MM.1S (cell line): ENCODE measurements around the gene KIAA1549.

Experiments used
- DNase-seq: peaks from one replicate; pipeline ENCODE4 v3.0.0-alpha.2; 2015
- H2AFZ ChIP-seq: fragments of 300-600 bp; sonication (generic); 2 replicates; pipeline ENCODE4 v1.6.0; 2016; ENCODE audit warnings: antibody characterized with exemption, low read length
- H3F3A ChIP-seq: fragments of 300-600 bp; sonication (generic); 2 replicates; pipeline ENCODE4 v1.6.1; 2016; ENCODE audit warnings: mild to moderate bottlenecking, antibody characterized with exemption, low read length, moderate library complexity, mixed read lengths; ENCODE audit not compliant: insufficient read depth
- H3K27ac ChIP-seq: fragments of 300-600 bp; sonication (generic); 2 replicates; pipeline ENCODE4 v1.5.1; 2016; ENCODE audit warnings: mild to moderate bottlenecking, low read length
- H3K27me3 ChIP-seq: fragments of 300-600 bp; sonication (generic); replicated peaks from 2 replicates; pipeline ENCODE4 v1.6.0; 2016; ENCODE audit warnings: low read length; ENCODE audit not compliant: insufficient read depth
- H3K36me3 ChIP-seq: fragments of 300-600 bp; sonication (generic); replicated peaks from 2 replicates; pipeline ENCODE4 v1.6.1; 2016; ENCODE audit warnings: mild to moderate bottlenecking, low read length, mixed read lengths; ENCODE audit not compliant: insufficient read depth
- H3K4me1 ChIP-seq: fragments of 300-600 bp; sonication (generic); 2 replicates; pipeline ENCODE4 v1.6.1; 2016; ENCODE audit warnings: low read length, mixed read lengths
- H3K4me2 ChIP-seq: fragments of 300-600 bp; sonication (generic); 2 replicates; pipeline ENCODE4 v1.6.0; 2016; ENCODE audit warnings: low read depth, low read length
- H3K4me3 ChIP-seq: fragments of 300-600 bp; sonication (generic); 2 replicates; pipeline ENCODE4 v1.5.1; 2016; ENCODE audit warnings: low read length, mixed read lengths
- H3K79me2 ChIP-seq: fragments of 300-600 bp; sonication (generic); 2 replicates; pipeline ENCODE4 v1.6.1; 2016; ENCODE audit warnings: mixed run types, low read length, mixed read lengths
- H3K9ac ChIP-seq: fragments of 300-600 bp; sonication (generic); 2 replicates; pipeline ENCODE4 v1.6.1; 2016; ENCODE audit warnings: low read length, mixed read lengths
- H3K9me2 ChIP-seq: fragments of 300-600 bp; sonication (generic); replicated peaks from 2 replicates; pipeline ENCODE4 v1.6.1; 2016; ENCODE audit warnings: mild to moderate bottlenecking, low read length, mixed read lengths; ENCODE audit not compliant: insufficient read depth
- H3K9me3 ChIP-seq: fragments of 300-600 bp; sonication (generic); replicated peaks from 2 replicates; pipeline ENCODE4 v1.6.1; 2016; ENCODE audit warnings: mild to moderate bottlenecking, low read length, mixed read lengths; ENCODE audit not compliant: insufficient read depth
- H4K20me1 ChIP-seq: fragments of 300-600 bp; sonication (generic); 2 replicates; pipeline ENCODE4 v1.6.1; 2016; ENCODE audit warnings: mild to moderate bottlenecking, low read length, moderate library complexity, mixed read lengths; ENCODE audit not compliant: insufficient read depth
- CTCF ChIP-seq: fragments of 300-600 bp; sonication (generic); IDR thresholded peaks from 2 replicates; pipeline ENCODE4 v1.5.1; 2016; ENCODE audit warnings: antibody characterized with exemption, low read length, mixed read lengths
- EZH2 ChIP-seq: fragments of 300-600 bp; sonication (generic); optimal IDR thresholded peaks from 2 replicates; pipeline ENCODE3; 2017; ENCODE audit warnings: low read depth, mild to moderate bottlenecking, antibody characterized with exemption, low read length, mixed read lengths
- EZH2phosphoT487 ChIP-seq: fragments of 300-600 bp; sonication (generic); IDR thresholded peaks from 2 replicates; pipeline ENCODE4 v1.6.1; 2018; ENCODE audit warnings: antibody characterized with exemption, low read length

The KIAA1549 gene

GRCh38 chr7:138951953-138952352, 29.2 kb downstream of the KIAA1549 start:
- H3F3A ChIP-seq: no peaks in the 10 kb centered on the region
- H3K4me2 ChIP-seq: no peak overlapping the region
- H2AFZ ChIP-seq: no peak overlapping the region
- no peaks in the 10 kb centered on the region for H3K27me3 ChIP-seq
- no peak overlapping the region for H3K9ac ChIP-seq
- DNase-seq: no peak
- no peaks in the 10 kb centered on the region for H4K20me1 ChIP-seq
- H3K4me1 ChIP-seq: no peaks in the 10 kb centered on the region
- no peak overlapping the region for H3K4me3 ChIP-seq
- H3K9me3 ChIP-seq: no peaks in the 10 kb centered on the region
- no peak for TF ChIP-seq EZH2
- no peak for TF ChIP-seq CTCF
- no peak for TF ChIP-seq EZH2phosphoT487
- no peaks in the 10 kb centered on the region for H3K79me2 ChIP-seq
- H3K9me2 ChIP-seq: no peaks in the 10 kb centered on the region
- H3K27ac ChIP-seq: no peak overlapping the region
- H3K36me3 ChIP-seq: no peaks in the 10 kb centered on the region

GRCh38 chr7:138949421-138950088, 31.6 kb downstream of the KIAA1549 start:
- Histone ChIP-seq H3K4me3 (no peak overlapping the region), H3K4me2 (no peak overlapping the region), H3K9me3 (no peaks in the 10 kb centered on the region), H3K27me3 (no peaks in the 10 kb centered on the region), H3K36me3 (no peaks in the 10 kb centered on the region), H4K20me1 (no peaks in the 10 kb centered on the region), H2AFZ (no peak overlapping the region), H3K4me1 (no peaks in the 10 kb centered on the region), H3K9ac (no peak overlapping the region), H3K79me2 (no peaks in the 10 kb centered on the region), H3F3A (no peaks in the 10 kb centered on the region), H3K9me2 (no peaks in the 10 kb centered on the region), H3K27ac (no peak overlapping the region)
- DNase-seq: no peak
- TF ChIP-seq EZH2 (no peak), EZH2phosphoT487 (no peak), CTCF (no peak)

GRCh38 chr7:138948403-138948802, 32.8 kb downstream of the KIAA1549 start:
- TF ChIP-seq EZH2phosphoT487: no peak
- TF ChIP-seq CTCF: no peak
- TF ChIP-seq EZH2: no peak
- Histone ChIP-seq H3K36me3 (no peaks in the 10 kb centered on the region), H3K4me2 (no peak overlapping the region), H3K9me2 (no peaks in the 10 kb centered on the region), H3K27me3 (no peaks in the 10 kb centered on the region), H3K79me2 (no peaks in the 10 kb centered on the region), H3K9me3 (no peaks in the 10 kb centered on the region), H3K9ac (no peak overlapping the region), H3K27ac (no peak overlapping the region), H3K4me1 (no peaks in the 10 kb centered on the region), H4K20me1 (no peaks in the 10 kb centered on the region), H3K4me3 (no peak overlapping the region), H3F3A (no peaks in the 10 kb centered on the region), H2AFZ (no peak overlapping the region)
- DNase-seq: no peak
